Astrocyte (in vitro differentiated cells and primary cell): ENCODE results near the gene CD37. TPM values are rescaled to one million over a fixed set of nuclear protein-coding genes. Genes with fewer than 3 reads are reported as not detected.
A peak's percentile ranks its signal among the peaks of the same experiment; 100 is the strongest.
"Not testable (repeated sequence)": the region's sequence is repeated elsewhere in the genome, so short reads cannot be mapped to it uniquely, and the experiment has no call there.

Experiments used
- DNase-seq: peaks from one replicate; pipeline ENCODE4 v3.0.0-alpha.2; 2010; ENCODE audit warnings: low read depth
- FAIRE-seq: peaks from 2 replicates; lab custom pipeline; 2011; peaks lifted over from hg19 to GRCh38; lab: Jason Lieb, UNC
- H2AFZ ChIP-seq: 2 replicates; pipeline ENCODE4 v1.6.0; 2012; ENCODE audit warnings: low read depth, low read length, inconsistent platforms
- H3K27ac ChIP-seq: 2 replicates; pipeline ENCODE4 v1.5.1; 2011; ENCODE audit warnings: low read depth, low read length, inconsistent platforms
- H3K27me3 ChIP-seq: 2 replicates; pipeline ENCODE4 v1.6.0; 2011; ENCODE audit warnings: low read length, inconsistent platforms; ENCODE audit not compliant: insufficient read depth
- H3K36me3 ChIP-seq: 2 replicates; pipeline ENCODE4 v1.5.1; 2011; ENCODE audit warnings: low read length, inconsistent platforms; ENCODE audit not compliant: insufficient read depth
- H3K4me1 ChIP-seq: 2 replicates; pipeline ENCODE4 v1.5.1; 2011; ENCODE audit warnings: low read length, inconsistent platforms; ENCODE audit not compliant: insufficient read depth
- H3K4me2 ChIP-seq: 2 replicates; pipeline ENCODE4 v1.6.0; 2012; ENCODE audit warnings: low read length, inconsistent platforms
- H3K4me3 ChIP-seq: 2 replicates; pipeline ENCODE4 v1.5.1; 2011; ENCODE audit warnings: low read depth, mild to moderate bottlenecking, low read length, inconsistent platforms; ENCODE audit not compliant: insufficient read depth
- H3K79me2 ChIP-seq: 2 replicates; pipeline ENCODE4 v1.6.0; 2012; ENCODE audit warnings: mild to moderate bottlenecking, low read length, inconsistent platforms; ENCODE audit not compliant: insufficient read depth
- H3K9ac ChIP-seq: 2 replicates; pipeline ENCODE4 v1.6.0; 2012; ENCODE audit warnings: mild to moderate bottlenecking, low read length, inconsistent platforms
- H3K9me3 ChIP-seq: 2 replicates; pipeline ENCODE4 v1.5.1; 2012; ENCODE audit warnings: low read depth, mild to moderate bottlenecking, low read length, inconsistent platforms; ENCODE audit not compliant: insufficient read depth
- H4K20me1 ChIP-seq: 2 replicates; pipeline ENCODE4 v1.6.0; 2012; ENCODE audit warnings: low read length, inconsistent platforms; ENCODE audit not compliant: insufficient read depth
- H3K27ac Mint-ChIP-seq: one replicate; pipeline ENCODE4 v1.8.0; 2021; ENCODE audit warnings: mild to moderate bottlenecking, mixed read lengths; ENCODE audit not compliant: unreplicated experiment
- H3K27me3 Mint-ChIP-seq: one replicate; pipeline ENCODE4 v1.8.0; 2021; ENCODE audit warnings: low read depth, mixed read lengths; ENCODE audit not compliant: unreplicated experiment
- H3K36me3 Mint-ChIP-seq: one replicate; pipeline ENCODE4 v1.8.0; 2021; ENCODE audit warnings: low read depth, mixed read lengths; ENCODE audit not compliant: unreplicated experiment
- H3K4me1 Mint-ChIP-seq: one replicate; pipeline ENCODE4 v1.8.0; 2021; ENCODE audit warnings: low read depth, mixed read lengths; ENCODE audit not compliant: unreplicated experiment
- H3K4me3 Mint-ChIP-seq: one replicate; pipeline ENCODE4 v1.8.0; 2021; ENCODE audit warnings: mild to moderate bottlenecking, moderate library complexity, mixed read lengths; ENCODE audit not compliant: unreplicated experiment
- H3K9me3 Mint-ChIP-seq: one replicate; pipeline ENCODE4 v1.8.0; 2021; ENCODE audit warnings: mild to moderate bottlenecking, mixed read lengths; ENCODE audit not compliant: unreplicated experiment
- EZH2 ChIP-seq: IDR thresholded peaks from 2 replicates; pipeline ENCODE4 v1.6.1; 2012; ENCODE audit warnings: mild to moderate bottlenecking, low read length, inconsistent platforms; ENCODE audit not compliant: insufficient read depth
- total RNA-seq: library from RNA; stranded (reverse); gene quantifications from 2 replicates; pipeline ENCODE4 v1.2.1, GENCODE V29; 2021
- TF ChIP-seq, protein P1 (sequence below): IDR thresholded peaks from 2 replicates; pipeline ENCODE4 v1.5.1; 2011; ENCODE audit warnings: low read depth, mild to moderate bottlenecking, inconsistent platforms, low read length, moderate library complexity; ENCODE audit not compliant: insufficient read depth

CD37 gene
- total RNA-seq, 1 donor from 2014 or later = 0.20 TPM

DNA sequence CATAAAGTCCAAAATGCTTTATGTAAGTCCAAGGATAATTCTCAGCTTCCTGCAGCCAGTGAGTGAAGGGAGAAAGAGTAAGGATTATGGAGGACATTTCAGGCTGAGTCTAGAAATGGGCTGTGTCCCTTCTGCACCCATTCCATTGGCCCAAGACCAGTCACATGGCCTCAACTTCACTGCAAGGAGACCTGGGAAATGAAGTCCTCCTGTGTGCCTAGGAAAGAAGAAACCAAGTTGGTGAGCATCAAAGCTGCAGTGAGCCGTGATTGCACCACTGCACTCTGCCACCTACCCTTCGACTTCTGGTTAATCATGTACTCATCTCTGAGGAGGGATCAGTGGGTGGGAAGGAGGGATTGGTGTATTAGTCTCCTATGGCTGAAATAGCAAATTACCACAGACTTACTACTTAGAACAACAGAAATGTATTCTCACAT lies 3.6 kb upstream of the CD37 start:
- FAIRE-seq (no peak), DNase-seq (peak; percentile 45)
- Mint-ChIP-seq H3K9me3 (no peaks in the 10 kb centered on the region), H3K27ac (no peak overlapping the region), H3K4me3 (no peak overlapping the region), H3K4me1 (peaks cover 9% of the 10 kb centered on the region), H3K27me3 (no peaks in the 10 kb centered on the region), H3K36me3 (peaks cover 32% of the 10 kb centered on the region)
- Histone ChIP-seq H4K20me1 (peaks cover 3% of the 10 kb centered on the region), H3K27ac (no peak overlapping the region), H2AFZ (no peak overlapping the region), H3K4me2 (no peak overlapping the region), H3K4me1 (no peaks in the 10 kb centered on the region), H3K9me3 (no peaks in the 10 kb centered on the region), H3K79me2 (no peaks in the 10 kb centered on the region), H3K27me3 (no peaks in the 10 kb centered on the region), H3K36me3 (no peaks in the 10 kb centered on the region), H3K4me3 (no peak overlapping the region), H3K9ac (no peak overlapping the region)
- no peak for TF ChIP-seq EZH2
- TF ChIP-seq, protein P1, sequence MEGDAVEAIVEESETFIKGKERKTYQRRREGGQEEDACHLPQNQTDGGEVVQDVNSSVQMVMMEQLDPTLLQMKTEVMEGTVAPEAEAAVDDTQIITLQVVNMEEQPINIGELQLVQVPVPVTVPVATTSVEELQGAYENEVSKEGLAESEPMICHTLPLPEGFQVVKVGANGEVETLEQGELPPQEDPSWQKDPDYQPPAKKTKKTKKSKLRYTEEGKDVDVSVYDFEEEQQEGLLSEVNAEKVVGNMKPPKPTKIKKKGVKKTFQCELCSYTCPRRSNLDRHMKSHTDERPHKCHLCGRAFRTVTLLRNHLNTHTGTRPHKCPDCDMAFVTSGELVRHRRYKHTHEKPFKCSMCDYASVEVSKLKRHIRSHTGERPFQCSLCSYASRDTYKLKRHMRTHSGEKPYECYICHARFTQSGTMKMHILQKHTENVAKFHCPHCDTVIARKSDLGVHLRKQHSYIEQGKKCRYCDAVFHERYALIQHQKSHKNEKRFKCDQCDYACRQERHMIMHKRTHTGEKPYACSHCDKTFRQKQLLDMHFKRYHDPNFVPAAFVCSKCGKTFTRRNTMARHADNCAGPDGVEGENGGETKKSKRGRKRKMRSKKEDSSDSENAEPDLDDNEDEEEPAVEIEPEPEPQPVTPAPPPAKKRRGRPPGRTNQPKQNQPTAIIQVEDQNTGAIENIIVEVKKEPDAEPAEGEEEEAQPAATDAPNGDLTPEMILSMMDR = no peak

DNA sequence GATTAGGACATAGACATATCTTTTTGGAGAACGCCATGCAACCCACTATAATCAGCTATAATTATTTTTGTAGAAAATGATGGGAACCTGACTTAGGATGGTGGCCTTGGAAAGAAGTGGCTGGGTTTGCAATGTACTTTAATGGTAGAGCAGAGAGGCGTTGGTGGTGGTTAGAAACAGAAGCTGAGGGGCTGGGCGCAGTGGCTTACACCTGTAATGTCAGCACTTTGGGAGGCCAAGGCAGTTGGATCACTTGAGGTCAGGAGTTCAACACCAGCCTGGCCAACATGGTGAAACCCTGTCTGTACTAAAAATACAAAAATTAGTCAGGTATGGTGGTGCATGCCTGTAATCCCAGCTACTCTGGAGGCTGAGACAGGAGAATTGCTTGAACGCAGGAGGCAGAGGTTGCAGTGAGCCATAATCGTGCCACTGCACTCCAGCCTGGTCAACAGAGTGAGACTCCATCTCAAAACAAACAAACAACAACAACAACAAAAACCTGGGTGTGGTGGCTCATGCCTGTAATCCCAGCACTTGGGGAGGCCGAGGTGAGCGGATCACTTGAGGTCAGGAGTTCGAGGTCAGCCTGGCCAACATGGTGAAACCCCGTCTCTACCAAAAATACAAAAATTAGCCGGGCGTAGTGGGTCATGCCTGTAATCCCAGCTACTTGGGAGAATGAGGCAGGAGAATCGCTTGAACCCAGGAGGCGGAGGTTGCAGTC lies 2.4 kb upstream of the CD37 start:
- not testable (repeated sequence) for H3K4me1 ChIP-seq, H3K27me3 ChIP-seq, H3K27ac ChIP-seq, DNase-seq, H3K36me3 ChIP-seq, H2AFZ ChIP-seq, H3K9ac ChIP-seq, H3K9me3 ChIP-seq, H3K27me3 Mint-ChIP-seq, H3K4me3 Mint-ChIP-seq, H3K79me2 ChIP-seq, FAIRE-seq, H3K4me1 Mint-ChIP-seq, H3K9me3 Mint-ChIP-seq, H3K27ac Mint-ChIP-seq, H3K4me2 ChIP-seq, H3K4me3 ChIP-seq
- H4K20me1 ChIP-seq = peaks cover 11% of the 10 kb centered on the region
- H3K36me3 Mint-ChIP-seq = peaks cover 31% of the 10 kb centered on the region

GRCh38 chr19:49333418-49333805 lies 1.8 kb upstream of the CD37 start:
- no peak overlapping the region for H3K27ac ChIP-seq
- DNase-seq = no peak
- no peak overlapping the region for H3K4me2 ChIP-seq
- no peak for TF ChIP-seq EZH2
- TF ChIP-seq, protein P1 = no peak
- H3K4me3 ChIP-seq = no peak overlapping the region
- H2AFZ ChIP-seq = no peak overlapping the region
- Mint-ChIP-seq H3K27ac (peak overlapping the region; percentile 59), H3K36me3 (peaks cover 28% of the 10 kb centered on the region), H3K4me1 (peaks cover 11% of the 10 kb centered on the region), H3K9me3 (peaks cover 2% of the 10 kb centered on the region), H3K4me3 (no peak overlapping the region), H3K27me3 (peaks cover 3% of the 10 kb centered on the region)
- FAIRE-seq = no peak
- H3K36me3 ChIP-seq = no peaks in the 10 kb centered on the region
- no peak overlapping the region for H3K9ac ChIP-seq
- H3K27me3 ChIP-seq = no peaks in the 10 kb centered on the region
- H4K20me1 ChIP-seq = peaks cover 12% of the 10 kb centered on the region
- no peaks in the 10 kb centered on the region for H3K79me2 ChIP-seq
- no peaks in the 10 kb centered on the region for H3K9me3 ChIP-seq
- no peaks in the 10 kb centered on the region for H3K4me1 ChIP-seq
